ENCODE measurements around the gene BRD3OS.

The BRD3OS gene

GRCh38 chr9:134003237-134003636 lies 22.0 kb upstream of the BRD3OS start:
- no peaks in the 10 kb centered on the region for H3K9me3 ChIP-seq
- TF ChIP-seq, protein P1, sequence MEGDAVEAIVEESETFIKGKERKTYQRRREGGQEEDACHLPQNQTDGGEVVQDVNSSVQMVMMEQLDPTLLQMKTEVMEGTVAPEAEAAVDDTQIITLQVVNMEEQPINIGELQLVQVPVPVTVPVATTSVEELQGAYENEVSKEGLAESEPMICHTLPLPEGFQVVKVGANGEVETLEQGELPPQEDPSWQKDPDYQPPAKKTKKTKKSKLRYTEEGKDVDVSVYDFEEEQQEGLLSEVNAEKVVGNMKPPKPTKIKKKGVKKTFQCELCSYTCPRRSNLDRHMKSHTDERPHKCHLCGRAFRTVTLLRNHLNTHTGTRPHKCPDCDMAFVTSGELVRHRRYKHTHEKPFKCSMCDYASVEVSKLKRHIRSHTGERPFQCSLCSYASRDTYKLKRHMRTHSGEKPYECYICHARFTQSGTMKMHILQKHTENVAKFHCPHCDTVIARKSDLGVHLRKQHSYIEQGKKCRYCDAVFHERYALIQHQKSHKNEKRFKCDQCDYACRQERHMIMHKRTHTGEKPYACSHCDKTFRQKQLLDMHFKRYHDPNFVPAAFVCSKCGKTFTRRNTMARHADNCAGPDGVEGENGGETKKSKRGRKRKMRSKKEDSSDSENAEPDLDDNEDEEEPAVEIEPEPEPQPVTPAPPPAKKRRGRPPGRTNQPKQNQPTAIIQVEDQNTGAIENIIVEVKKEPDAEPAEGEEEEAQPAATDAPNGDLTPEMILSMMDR (IDR thresholded peaks at IDR 0.05; ENCODE audit: low read depth, low read length): no peak
- DNase-seq: no peak
- no peaks in the 10 kb centered on the region for H3K36me3 ChIP-seq
- peaks cover 10% of the 10 kb centered on the region for H3K4me1 ChIP-seq
- H3K27me3 ChIP-seq: no peaks in the 10 kb centered on the region
- H3K4me3 ChIP-seq (ENCODE audit: low read depth, low read length): no peak overlapping the region

DNA sequence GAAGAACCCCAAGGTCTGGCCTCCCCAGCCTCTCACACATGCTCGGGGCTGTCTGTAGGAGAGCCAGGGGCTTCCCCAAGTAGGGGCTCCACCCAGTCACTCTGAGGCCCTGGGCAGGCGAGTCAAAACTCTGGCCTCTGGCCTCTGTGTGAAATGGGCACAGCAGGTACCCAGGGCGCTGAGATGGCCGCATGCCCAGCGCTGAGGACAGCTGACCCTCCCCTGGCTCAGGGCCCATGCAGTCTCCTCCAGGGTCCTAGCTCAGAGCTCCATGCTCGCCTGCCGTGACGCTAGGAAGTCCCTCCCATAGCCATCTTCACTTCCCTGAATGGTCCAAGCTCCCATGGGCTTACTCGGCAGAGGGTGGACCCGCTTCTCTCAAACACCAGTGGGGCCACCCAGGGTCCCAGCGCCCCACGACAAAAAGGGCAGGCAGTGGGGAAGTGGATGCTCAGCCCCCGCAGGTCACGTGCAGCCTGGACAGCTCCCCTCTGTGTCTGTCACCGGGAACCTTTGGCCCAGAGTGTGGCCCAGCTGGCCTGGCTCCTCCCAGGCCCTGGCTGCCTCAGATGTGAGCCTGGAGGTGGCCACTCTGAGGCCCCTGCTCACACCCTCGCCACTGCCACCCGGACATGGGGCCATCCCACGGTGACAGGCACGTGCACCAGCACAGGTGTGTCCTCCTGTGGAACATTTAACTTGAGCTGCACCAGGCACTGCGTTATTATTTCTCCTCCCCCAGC lies 21.0 kb upstream of the BRD3OS start:
- TF ChIP-seq, protein P1 (IDR thresholded peaks at IDR 0.05; ENCODE audit: low read depth, low read length): no peak
- no peaks in the 10 kb centered on the region for H3K36me3 ChIP-seq
- peaks cover 10% of the 10 kb centered on the region for H3K4me1 ChIP-seq
- no peak for DNase-seq
- no peak overlapping the region for H3K4me3 ChIP-seq (ENCODE audit: low read depth, low read length)
- H3K9me3 ChIP-seq: no peaks in the 10 kb centered on the region
- H3K27me3 ChIP-seq: no peaks in the 10 kb centered on the region

- no peak for DNase-seq
- H3K4me1 ChIP-seq: peaks cover 10% of the 10 kb centered on the region
- no peaks in the 10 kb centered on the region for H3K36me3 ChIP-seq
- H3K4me3 ChIP-seq (ENCODE audit: low read depth, low read length): no peak overlapping the region
- TF ChIP-seq, protein P1 (IDR thresholded peaks at IDR 0.05; ENCODE audit: low read depth, low read length): no peak
- no peaks in the 10 kb centered on the region for H3K9me3 ChIP-seq
- no peaks in the 10 kb centered on the region for H3K27me3 ChIP-seq
Measured at GRCh38 chr9:134004881-134005280, 20.4 kb upstream of the BRD3OS start.

- TF ChIP-seq, protein P1 (IDR thresholded peaks at IDR 0.05; ENCODE audit: low read depth, low read length): no peak
- Histone ChIP-seq H3K27me3 (no peaks in the 10 kb centered on the region), H3K4me3 (ENCODE audit: low read depth, low read length) (no peak overlapping the region), H3K9me3 (no peaks in the 10 kb centered on the region), H3K36me3 (no peaks in the 10 kb centered on the region), H3K4me1 (peaks cover 10% of the 10 kb centered on the region)
- DNase-seq: no peak
Measured at GRCh38 chr9:134005381-134005780, 19.9 kb upstream of the BRD3OS start.

DNA sequence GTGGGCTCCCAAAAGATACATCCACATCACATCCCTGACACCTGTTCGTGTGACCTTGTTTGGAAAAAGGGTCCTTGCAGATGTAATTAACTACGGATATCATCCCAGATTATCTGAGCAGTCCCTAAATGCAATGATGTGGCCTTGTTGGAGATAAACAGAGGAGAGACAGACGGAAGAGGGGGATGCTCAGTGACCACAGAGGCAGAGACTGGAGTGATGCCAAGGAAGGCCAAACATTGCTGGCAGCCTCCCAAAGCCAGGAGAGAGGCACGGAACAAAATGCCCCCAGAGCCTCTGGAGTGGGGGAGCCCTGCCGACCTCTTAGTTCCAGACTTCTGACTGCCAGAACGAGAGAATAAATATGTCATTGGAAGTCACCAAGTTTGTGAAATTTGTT lies 18.1 kb upstream of the BRD3OS start:
- Histone ChIP-seq H3K4me1 (peaks cover 10% of the 10 kb centered on the region), H3K4me3 (ENCODE audit: low read depth, low read length) (no peak overlapping the region), H3K36me3 (no peaks in the 10 kb centered on the region), H3K27me3 (no peaks in the 10 kb centered on the region), H3K9me3 (no peaks in the 10 kb centered on the region)
- peak; percentile 65 for DNase-seq
- TF ChIP-seq, protein P1 (IDR thresholded peaks at IDR 0.05; ENCODE audit: low read depth, low read length): no peak

DNA sequence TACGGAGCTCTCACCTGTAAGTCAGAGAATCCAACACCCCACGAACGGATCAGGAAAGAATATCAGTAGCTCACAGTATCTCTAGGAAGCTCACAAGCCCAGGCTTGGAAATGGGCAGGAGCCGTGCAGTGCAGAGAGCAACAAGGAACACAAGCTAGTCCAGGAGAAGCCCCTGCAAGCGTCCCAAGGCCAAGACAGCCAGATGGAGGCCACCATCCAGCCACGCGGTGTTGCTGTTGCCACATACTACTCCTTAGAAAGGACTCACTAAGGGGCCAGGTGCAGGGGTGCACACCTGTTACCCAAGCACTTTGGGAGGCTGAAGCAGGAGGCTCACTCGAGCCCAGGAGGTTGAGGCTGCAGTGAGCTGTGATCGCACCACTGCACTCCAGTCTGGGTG lies 17.7 kb upstream of the BRD3OS start:
- H3K36me3 ChIP-seq: no peaks in the 10 kb centered on the region
- DNase-seq: no peak
- TF ChIP-seq, protein P1 (IDR thresholded peaks at IDR 0.05; ENCODE audit: low read depth, low read length): no peak
- H3K4me1 ChIP-seq: peaks cover 10% of the 10 kb centered on the region
- no peaks in the 10 kb centered on the region for H3K27me3 ChIP-seq
- no peak overlapping the region for H3K4me3 ChIP-seq (ENCODE audit: low read depth, low read length)
- no peaks in the 10 kb centered on the region for H3K9me3 ChIP-seq
